ENCODE data around the gene HSPA6.

DNA sequence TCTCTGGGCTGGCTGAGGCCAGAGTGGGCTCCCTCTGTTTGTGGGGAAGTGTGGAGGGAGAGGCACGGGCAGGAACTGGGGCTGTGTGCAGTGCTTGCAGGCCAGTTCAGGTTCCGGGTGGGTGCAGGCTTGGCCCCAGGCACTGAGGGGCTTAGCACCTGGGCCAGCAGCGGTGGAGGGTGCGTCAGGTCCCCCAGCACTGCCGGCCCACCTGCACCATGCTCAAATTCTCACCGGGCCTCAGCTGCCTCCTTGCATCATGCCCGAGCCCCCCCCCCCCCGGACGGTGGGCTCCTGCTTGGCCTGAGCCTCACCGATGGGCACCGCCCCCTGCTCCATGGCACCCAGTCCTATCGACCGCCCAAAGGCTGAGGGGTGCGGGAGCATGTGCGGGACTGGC is 45.4 kb upstream of the HSPA6 start:
- TF ChIP-seq ZNF274 (IDR thresholded peaks at IDR 0.05; ENCODE audit: low read depth, low read length) (no peak), RAD21 (IDR thresholded peaks at IDR 0.05; ENCODE audit: low read depth) (no peak), SP1 (IDR thresholded peaks at IDR 0.05; ENCODE audit: low read depth) (no peak), POLR2AphosphoS5 (IDR thresholded peaks at IDR 0.05; ENCODE audit: low read depth, low read length) (no peak)
- TF ChIP-seq, protein P1, sequence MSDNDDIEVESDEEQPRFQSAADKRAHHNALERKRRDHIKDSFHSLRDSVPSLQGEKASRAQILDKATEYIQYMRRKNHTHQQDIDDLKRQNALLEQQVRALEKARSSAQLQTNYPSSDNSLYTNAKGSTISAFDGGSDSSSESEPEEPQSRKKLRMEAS (IDR thresholded peaks at IDR 0.05) = no peak
- TF ChIP-seq, protein P2, sequence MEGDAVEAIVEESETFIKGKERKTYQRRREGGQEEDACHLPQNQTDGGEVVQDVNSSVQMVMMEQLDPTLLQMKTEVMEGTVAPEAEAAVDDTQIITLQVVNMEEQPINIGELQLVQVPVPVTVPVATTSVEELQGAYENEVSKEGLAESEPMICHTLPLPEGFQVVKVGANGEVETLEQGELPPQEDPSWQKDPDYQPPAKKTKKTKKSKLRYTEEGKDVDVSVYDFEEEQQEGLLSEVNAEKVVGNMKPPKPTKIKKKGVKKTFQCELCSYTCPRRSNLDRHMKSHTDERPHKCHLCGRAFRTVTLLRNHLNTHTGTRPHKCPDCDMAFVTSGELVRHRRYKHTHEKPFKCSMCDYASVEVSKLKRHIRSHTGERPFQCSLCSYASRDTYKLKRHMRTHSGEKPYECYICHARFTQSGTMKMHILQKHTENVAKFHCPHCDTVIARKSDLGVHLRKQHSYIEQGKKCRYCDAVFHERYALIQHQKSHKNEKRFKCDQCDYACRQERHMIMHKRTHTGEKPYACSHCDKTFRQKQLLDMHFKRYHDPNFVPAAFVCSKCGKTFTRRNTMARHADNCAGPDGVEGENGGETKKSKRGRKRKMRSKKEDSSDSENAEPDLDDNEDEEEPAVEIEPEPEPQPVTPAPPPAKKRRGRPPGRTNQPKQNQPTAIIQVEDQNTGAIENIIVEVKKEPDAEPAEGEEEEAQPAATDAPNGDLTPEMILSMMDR (IDR thresholded peaks at IDR 0.05 in 2 of 3, conservative IDR thresholded peaks at IDR 0.05 in 1 of 3; ENCODE audit: borderline replicate concordance in 1 of 3, insufficient read depth in 1 of 3, low read depth in 2 of 3, low read length in 2 of 3) = no peak

Data from HCT116 (cell line).